ENCODE measurements around the gene RIBC1.

The RIBC1 gene

DNA sequence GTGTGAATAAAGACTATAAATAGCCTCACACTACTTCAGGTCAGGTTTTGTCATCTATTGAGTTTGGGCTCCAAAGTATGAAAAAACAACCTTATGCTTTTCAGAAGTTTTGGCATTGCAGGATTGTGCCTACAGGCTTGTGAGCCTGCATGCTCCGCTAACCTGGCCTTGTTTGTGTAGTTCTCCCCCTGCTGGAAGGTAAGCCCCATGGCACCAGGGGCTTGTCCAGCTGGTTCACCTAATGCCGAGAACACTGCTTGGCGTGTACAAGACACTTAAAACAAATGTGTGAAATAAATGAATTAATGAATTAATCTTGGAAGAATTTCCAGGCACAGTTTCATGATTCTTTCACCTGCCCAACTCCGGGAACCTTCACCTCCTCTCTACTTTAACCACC lies 13.3 kb downstream of the RIBC1 start:
- Histone ChIP-seq H3K4me3 (ENCODE audit: extremely low read depth, insufficient read depth, low read length, poor library complexity, severe bottlenecking) (no peak overlapping the region), H3K4me1 (ENCODE audit: control insufficient read depth, insufficient read depth, low read length, poor library complexity, severe bottlenecking) (no peaks in the 10 kb centered on the region), H3K9me3 (ENCODE audit: control insufficient read depth, low read length) (no peaks in the 10 kb centered on the region), H3K36me3 (ENCODE audit: control insufficient read depth, insufficient read depth, low read length) (no peaks in the 10 kb centered on the region), H3K27ac (ENCODE audit: low read depth, low read length, severe bottlenecking) (no peak overlapping the region)
- WGBS, 2 experiments (ENCODE audit: insufficient coverage in 2 of 2), result 0 to 7% methylated on average over 1 to 2 of the region's 4 CpGs

DNA sequence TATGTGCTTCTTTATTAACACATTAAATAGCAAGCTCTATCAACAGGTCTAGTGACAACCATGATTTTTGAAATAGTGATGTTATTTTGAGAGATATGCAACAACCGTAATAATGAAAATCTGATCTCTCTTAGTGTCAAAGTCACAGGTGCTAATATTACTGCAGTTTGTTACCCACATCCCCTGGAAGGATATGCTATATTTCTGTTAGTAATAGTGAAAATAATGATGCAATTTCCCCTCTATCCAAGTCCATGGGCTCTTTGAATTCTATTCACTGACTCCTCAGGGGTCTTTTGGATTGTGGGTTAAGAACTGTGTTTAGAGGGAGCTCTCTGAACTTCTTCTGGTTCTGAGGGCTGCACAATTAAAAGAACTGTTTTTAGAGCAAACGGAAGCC lies 14.5 kb downstream of the RIBC1 start:
- no peaks in the 10 kb centered on the region for H3K9me3 ChIP-seq (ENCODE audit: control insufficient read depth, low read length)
- no peaks in the 10 kb centered on the region for H3K4me1 ChIP-seq (ENCODE audit: control insufficient read depth, insufficient read depth, low read length, poor library complexity, severe bottlenecking)
- H3K4me3 ChIP-seq (ENCODE audit: extremely low read depth, insufficient read depth, low read length, poor library complexity, severe bottlenecking), result no peak overlapping the region
- 100% methylated on average over 1 of the region's 2 CpGs; no CpG with 5 or more reads in 1 of the 2 experiments for WGBS, 2 experiments (ENCODE audit: insufficient coverage in 2 of 2)
- H3K36me3 ChIP-seq (ENCODE audit: control insufficient read depth, insufficient read depth, low read length), result no peaks in the 10 kb centered on the region
- no peak overlapping the region for H3K27ac ChIP-seq (ENCODE audit: low read depth, low read length, severe bottlenecking)

DNA sequence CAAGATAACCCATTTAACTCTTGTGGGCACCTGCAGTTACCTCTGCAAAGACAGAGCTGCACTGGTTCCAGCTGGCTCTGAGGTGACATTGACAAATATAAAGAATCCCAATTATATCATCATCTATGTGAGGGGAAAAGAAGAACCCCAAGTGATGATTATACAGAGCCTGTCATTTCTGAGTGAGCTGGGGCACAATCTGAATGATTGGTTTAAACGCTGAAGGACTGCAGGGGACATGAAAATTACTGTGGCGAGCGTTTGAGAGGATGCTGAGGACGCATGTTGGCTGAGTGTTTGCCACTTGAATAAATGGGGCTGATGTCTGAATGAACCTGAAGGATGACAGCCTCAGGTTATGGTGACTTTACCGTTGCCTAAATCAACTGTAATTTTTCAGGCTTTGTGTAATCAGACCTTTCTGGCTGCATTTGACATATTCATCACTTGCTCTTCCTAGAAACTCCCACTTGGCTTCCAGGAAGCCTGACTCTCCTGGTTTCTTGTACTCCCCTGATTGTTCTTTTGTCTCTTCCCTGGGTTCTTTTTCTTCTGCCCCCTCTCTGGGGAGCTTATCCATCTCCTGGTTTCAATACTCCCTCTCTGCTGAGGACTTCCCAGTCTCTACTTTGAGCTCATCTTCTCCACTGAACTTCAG lies 15.6 kb downstream of the RIBC1 start:
- WGBS, 2 experiments (ENCODE audit: insufficient coverage in 2 of 2), result 74 to 86% methylated on average over 3 to 5 of the region's 5 CpGs
- Histone ChIP-seq H3K36me3 (ENCODE audit: control insufficient read depth, insufficient read depth, low read length) (no peaks in the 10 kb centered on the region), H3K4me3 (ENCODE audit: extremely low read depth, insufficient read depth, low read length, poor library complexity, severe bottlenecking) (no peak overlapping the region), H3K9me3 (ENCODE audit: control insufficient read depth, low read length) (no peaks in the 10 kb centered on the region), H3K4me1 (ENCODE audit: control insufficient read depth, insufficient read depth, low read length, poor library complexity, severe bottlenecking) (no peaks in the 10 kb centered on the region), H3K27ac (ENCODE audit: low read depth, low read length, severe bottlenecking) (no peak overlapping the region)

DNA sequence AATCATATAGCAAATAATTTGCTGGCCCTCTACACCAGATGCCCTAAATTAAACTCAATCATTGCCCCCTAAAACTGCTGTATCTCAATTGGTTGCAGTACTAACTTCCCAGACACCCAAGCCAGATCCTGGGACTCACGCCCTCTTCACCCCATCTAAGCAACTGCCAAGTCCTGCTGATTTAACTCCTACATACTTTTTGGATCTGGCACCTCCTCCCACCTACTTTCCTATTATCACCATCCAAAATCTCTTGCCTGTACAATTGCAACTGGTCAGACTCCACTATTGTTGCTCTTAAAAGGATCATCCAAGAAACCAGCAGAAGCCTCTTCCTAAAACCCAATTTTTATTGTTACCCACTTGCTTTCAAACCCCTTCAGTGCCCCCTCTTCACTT lies 16.2 kb downstream of the RIBC1 start:
- Histone ChIP-seq H3K9me3 (ENCODE audit: control insufficient read depth, low read length) (no peaks in the 10 kb centered on the region), H3K4me3 (ENCODE audit: extremely low read depth, insufficient read depth, low read length, poor library complexity, severe bottlenecking) (no peak overlapping the region), H3K27ac (ENCODE audit: low read depth, low read length, severe bottlenecking) (no peak overlapping the region), H3K4me1 (ENCODE audit: control insufficient read depth, insufficient read depth, low read length, poor library complexity, severe bottlenecking) (no peaks in the 10 kb centered on the region), H3K36me3 (ENCODE audit: control insufficient read depth, insufficient read depth, low read length) (no peaks in the 10 kb centered on the region)
- 89% methylated on average over 1 of the region's 1 CpG; no CpG with 5 or more reads in 1 of the 2 experiments for WGBS, 2 experiments (ENCODE audit: insufficient coverage in 2 of 2)

DNA sequence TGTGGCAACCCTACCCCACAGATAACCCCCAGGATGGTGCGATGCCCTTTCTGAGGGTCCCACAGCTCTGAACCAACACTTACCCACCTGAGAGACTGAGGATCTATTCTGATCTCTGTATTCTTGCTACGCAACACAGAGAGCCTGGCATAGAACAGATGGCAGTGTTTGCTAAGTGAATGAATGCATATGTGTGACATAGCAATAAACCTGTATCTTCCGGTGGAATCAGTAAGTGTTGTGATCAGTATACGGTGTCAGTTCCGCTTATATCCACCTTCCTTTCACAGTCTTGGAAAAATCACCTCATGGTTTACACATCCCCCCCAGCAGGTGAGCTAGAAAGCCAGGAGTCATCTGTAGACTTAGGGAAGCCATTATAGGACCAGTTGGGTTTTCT lies 17.4 kb downstream of the RIBC1 start:
- Histone ChIP-seq H3K4me3 (ENCODE audit: extremely low read depth, insufficient read depth, low read length, poor library complexity, severe bottlenecking) (no peak overlapping the region), H3K9me3 (ENCODE audit: control insufficient read depth, low read length) (no peaks in the 10 kb centered on the region), H3K4me1 (ENCODE audit: control insufficient read depth, insufficient read depth, low read length, poor library complexity, severe bottlenecking) (no peaks in the 10 kb centered on the region), H3K36me3 (ENCODE audit: control insufficient read depth, insufficient read depth, low read length) (no peaks in the 10 kb centered on the region), H3K27ac (ENCODE audit: low read depth, low read length, severe bottlenecking) (no peak overlapping the region)
- WGBS, 2 experiments (ENCODE audit: insufficient coverage in 2 of 2), result no CpG with 5 or more reads among the region's 5 CpGs

DNA sequence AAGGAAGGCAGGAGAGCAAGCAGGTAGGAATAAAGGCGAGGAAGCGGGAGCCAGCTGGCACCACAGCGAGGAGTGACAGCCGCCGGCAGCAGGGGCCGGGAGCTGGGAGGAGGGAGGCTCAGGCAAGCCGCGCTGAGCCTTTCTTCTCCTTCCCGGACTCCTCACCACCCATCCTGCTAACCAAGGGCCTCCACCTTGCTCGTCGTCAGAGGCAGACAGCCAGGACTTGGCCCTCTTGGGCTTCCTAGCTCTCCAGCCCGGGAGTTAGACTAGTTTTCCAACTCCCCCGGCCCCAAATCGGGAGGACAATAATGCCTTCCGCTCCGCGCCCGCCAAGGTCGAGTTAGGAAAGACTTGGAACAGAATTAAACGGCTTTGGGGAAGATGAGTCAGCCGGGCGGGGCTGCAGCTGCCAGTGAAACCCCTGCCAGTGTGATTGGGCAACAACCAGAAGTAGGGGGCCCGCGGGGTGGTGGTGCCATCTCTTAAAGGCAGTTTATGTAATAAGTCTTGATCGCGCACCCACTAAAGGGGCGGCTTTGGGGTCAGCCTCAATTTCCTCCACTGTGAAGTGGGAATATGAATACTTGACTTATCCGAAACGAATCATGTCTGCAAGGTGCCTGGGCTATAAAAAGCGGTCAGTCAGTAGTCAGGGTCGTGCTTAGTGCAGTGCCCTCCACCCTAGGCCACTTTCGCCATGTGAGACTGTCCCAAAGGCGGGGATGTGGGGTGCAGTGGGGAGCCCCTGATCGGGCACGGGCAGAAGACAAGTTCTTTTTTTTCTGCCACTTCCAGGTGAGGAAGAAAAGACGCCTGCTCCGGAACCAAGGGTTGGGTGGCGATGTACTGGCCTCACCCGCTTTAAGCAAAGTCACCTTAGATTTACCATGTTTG lies 18.2 kb downstream of the RIBC1 start:
- no peaks in the 10 kb centered on the region for H3K4me1 ChIP-seq (ENCODE audit: control insufficient read depth, insufficient read depth, low read length, poor library complexity, severe bottlenecking)
- H3K36me3 ChIP-seq (ENCODE audit: control insufficient read depth, insufficient read depth, low read length), result no peaks in the 10 kb centered on the region
- H3K9me3 ChIP-seq (ENCODE audit: control insufficient read depth, low read length), result no peaks in the 10 kb centered on the region
- no peak overlapping the region for H3K27ac ChIP-seq (ENCODE audit: low read depth, low read length, severe bottlenecking)
- H3K4me3 ChIP-seq (ENCODE audit: extremely low read depth, insufficient read depth, low read length, poor library complexity, severe bottlenecking), result peak overlapping the region; percentile 11
- 58 to 73% methylated on average over 5 to 12 of the region's 39 CpGs for WGBS, 2 experiments (ENCODE audit: insufficient coverage in 2 of 2)

DNA sequence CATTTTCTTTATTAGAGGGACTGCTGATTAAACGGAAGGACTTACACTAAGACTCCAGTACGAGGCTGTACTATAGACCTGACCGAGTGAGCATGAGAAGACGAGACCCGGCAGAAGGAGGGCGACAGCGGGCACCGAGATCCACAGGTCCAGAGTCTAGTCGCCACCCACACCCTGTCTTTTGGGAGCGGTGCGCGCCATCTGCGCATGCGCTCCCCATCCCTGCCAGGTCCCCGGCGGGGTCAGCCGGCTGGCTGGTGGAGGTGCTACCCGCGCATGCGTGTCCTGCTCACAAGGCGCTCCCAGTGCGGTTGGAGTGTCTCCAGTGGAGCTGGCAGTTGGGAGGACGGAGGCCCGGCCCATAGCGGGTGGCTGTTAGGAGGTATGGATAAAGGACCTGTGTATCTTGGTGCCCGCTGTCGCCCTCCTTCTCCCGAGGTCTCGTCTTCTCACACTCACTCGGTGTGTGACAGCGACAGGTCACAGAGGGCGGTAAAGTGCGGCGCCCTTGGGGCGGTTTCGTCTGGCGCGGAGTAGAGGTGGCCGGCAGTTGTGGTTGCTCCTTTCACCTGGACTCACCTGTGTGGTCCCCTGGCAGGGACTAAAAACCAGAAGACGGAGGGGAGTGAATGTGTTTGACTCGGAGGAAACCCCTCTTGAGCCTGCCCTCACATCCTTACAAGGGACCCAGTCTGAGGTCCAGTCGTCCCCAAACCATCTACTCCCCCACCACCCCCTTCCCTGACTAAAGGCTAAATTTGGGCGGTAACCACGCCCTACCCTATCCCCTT lies 19.1 kb downstream of the RIBC1 start:
- Histone ChIP-seq H3K9me3 (ENCODE audit: control insufficient read depth, low read length) (no peaks in the 10 kb centered on the region), H3K4me1 (ENCODE audit: control insufficient read depth, insufficient read depth, low read length, poor library complexity, severe bottlenecking) (no peaks in the 10 kb centered on the region), H3K4me3 (ENCODE audit: extremely low read depth, insufficient read depth, low read length, poor library complexity, severe bottlenecking) (peak overlapping the region; percentile 11), H3K36me3 (ENCODE audit: control insufficient read depth, insufficient read depth, low read length) (no peaks in the 10 kb centered on the region), H3K27ac (ENCODE audit: low read depth, low read length, severe bottlenecking) (no peak overlapping the region)
- 9 to 13% methylated on average over 3 to 16 of the region's 44 CpGs for WGBS, 2 experiments (ENCODE audit: insufficient coverage in 2 of 2)

DNA sequence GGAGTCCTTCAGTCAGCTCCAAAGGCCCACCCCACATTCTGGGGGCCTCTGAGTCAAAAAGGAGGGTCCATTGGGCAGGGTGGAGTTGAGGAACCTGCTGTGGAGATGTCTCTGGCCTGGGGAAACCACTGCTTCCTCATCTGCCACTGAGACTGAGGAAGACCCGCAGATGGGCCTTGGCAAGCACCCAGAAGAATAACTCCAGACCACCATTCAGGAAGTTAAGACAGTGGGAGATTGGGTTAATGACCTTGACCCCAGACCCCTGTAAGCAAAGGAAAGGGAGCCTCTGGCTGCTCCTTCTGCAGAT lies 19.6 kb downstream of the RIBC1 start:
- no CpG with 5 or more reads among the region's 1 CpG for WGBS, 2 experiments (ENCODE audit: insufficient coverage in 2 of 2)
- Histone ChIP-seq H3K4me1 (ENCODE audit: control insufficient read depth, insufficient read depth, low read length, poor library complexity, severe bottlenecking) (no peaks in the 10 kb centered on the region), H3K9me3 (ENCODE audit: control insufficient read depth, low read length) (no peaks in the 10 kb centered on the region), H3K36me3 (ENCODE audit: control insufficient read depth, insufficient read depth, low read length) (no peaks in the 10 kb centered on the region), H3K4me3 (ENCODE audit: extremely low read depth, insufficient read depth, low read length, poor library complexity, severe bottlenecking) (no peak overlapping the region), H3K27ac (ENCODE audit: low read depth, low read length, severe bottlenecking) (no peak overlapping the region)

DNA sequence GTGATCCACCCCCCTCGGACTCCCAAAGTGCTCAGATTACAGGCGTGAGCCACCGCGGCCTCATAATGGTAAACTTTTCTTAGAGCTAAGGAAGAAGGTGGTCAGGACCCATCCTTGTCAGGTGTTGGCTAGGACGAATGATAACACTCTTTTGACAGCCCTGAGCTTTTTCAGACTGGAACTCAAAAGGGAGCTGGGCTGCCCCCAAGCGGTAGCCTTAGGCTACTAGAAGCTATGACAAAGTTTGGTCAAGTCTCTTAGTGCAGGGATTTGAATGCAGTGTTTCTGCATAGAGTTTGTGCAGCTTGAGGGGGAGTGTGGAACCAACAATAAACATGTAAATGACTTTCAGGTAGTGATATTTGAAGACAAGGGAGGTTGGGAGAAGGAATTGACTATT lies 23.3 kb downstream of the RIBC1 start:
- no peaks in the 10 kb centered on the region for H3K36me3 ChIP-seq (ENCODE audit: control insufficient read depth, insufficient read depth, low read length)
- H3K4me3 ChIP-seq (ENCODE audit: extremely low read depth, insufficient read depth, low read length, poor library complexity, severe bottlenecking), result no peak overlapping the region
- H3K4me1 ChIP-seq (ENCODE audit: control insufficient read depth, insufficient read depth, low read length, poor library complexity, severe bottlenecking), result no peaks in the 10 kb centered on the region
- no peaks in the 10 kb centered on the region for H3K9me3 ChIP-seq (ENCODE audit: control insufficient read depth, low read length)
- no peak overlapping the region for H3K27ac ChIP-seq (ENCODE audit: low read depth, low read length, severe bottlenecking)
- 5 to 24% methylated on average over 3 to 4 of the region's 6 CpGs for WGBS, 2 experiments (ENCODE audit: insufficient coverage in 2 of 2)

DNA sequence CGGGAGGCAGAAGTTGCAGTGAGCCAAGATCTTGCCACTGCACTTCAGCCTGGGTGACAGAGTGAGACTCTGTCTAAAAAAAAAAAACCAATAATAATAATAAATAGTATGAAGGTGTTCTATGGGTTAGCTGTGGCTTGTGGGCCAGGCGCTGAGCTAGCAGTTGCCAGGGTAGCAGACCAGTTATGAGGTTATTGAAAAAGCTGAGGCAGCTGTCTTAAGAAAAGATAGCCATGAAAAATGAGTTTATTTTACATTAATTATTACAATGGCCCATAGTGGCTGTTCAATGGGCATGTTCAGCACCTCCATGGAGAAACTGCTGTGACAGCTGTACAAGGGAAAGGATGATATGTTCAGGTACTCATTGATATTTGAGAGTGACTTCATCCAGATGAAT lies 24.8 kb downstream of the RIBC1 start:
- Histone ChIP-seq H3K4me3 (ENCODE audit: extremely low read depth, insufficient read depth, low read length, poor library complexity, severe bottlenecking) (no peak overlapping the region), H3K36me3 (ENCODE audit: control insufficient read depth, insufficient read depth, low read length) (no peaks in the 10 kb centered on the region), H3K27ac (ENCODE audit: low read depth, low read length, severe bottlenecking) (no peak overlapping the region), H3K4me1 (ENCODE audit: control insufficient read depth, insufficient read depth, low read length, poor library complexity, severe bottlenecking) (no peaks in the 10 kb centered on the region), H3K9me3 (ENCODE audit: control insufficient read depth, low read length) (no peaks in the 10 kb centered on the region)
- 100% methylated on average over 1 of the region's 2 CpGs; no CpG with 5 or more reads in 1 of the 2 experiments for WGBS, 2 experiments (ENCODE audit: insufficient coverage in 2 of 2)

All from mesodermal cell (in vitro differentiated cells).